Uterus (tissue), 4 donors: ENCODE results near the gene PRRX1. TPM values are rescaled to one million over a fixed set of nuclear protein-coding genes. Genes with fewer than 3 reads are reported as not detected.

ENCODE experiments used
- DNase-seq, 2 donors: peaks; one replicate each; pipeline ENCODE4 v3.0.0-alpha.2; 2019 to 2020
- H3K27ac ChIP-seq, 2 donors: fragments of 200-600 bp; sonication (generic); 1 replicate in 1 of 2; 2 replicates in 1 of 2; pipeline ENCODE4 v1.5.1; 2016 to 2018
- H3K27me3 ChIP-seq, 2 donors: fragments of 200-600 bp; sonication (generic); one replicate each; pipeline ENCODE4 v1.5.1; 2018 to 2019; ENCODE audit warnings: control low read depth in 1 of 2
- H3K36me3 ChIP-seq, 2 donors: fragments of 200-600 bp; sonication (generic); one replicate each; pipeline ENCODE4 v1.5.1; 2019; ENCODE audit warnings: control low read depth in 1 of 2
- H3K4me1 ChIP-seq, 2 donors: fragments of 200-600 bp; sonication (generic); one replicate each; pipeline ENCODE4 v1.5.1; 2018 to 2019; ENCODE audit warnings: control low read depth in 1 of 2
- H3K4me3 ChIP-seq, 2 donors: fragments of 200-600 bp; sonication (generic); 1 replicate in 1 of 2; 2 replicates in 1 of 2; pipeline ENCODE4 v1.5.1; 2018 to 2019; ENCODE audit warnings: mild to moderate bottlenecking in 1 of 2
- H3K9me3 ChIP-seq, 2 donors: fragments of 200-600 bp; sonication (generic); one replicate each; pipeline ENCODE4 v1.5.1; 2019; ENCODE audit warnings: control low read depth in 1 of 2
- CTCF ChIP-seq, 4 experiments: fragments of 200-600 bp in 2 of 4; fragments of 450-650 bp in 2 of 4; sonication (generic) in 2 of 4; IDR thresholded peaks; one replicate each; pipeline ENCODE4 v1.5.1; 2016 to 2019; ENCODE audit warnings: antibody characterized with exemption in 4 of 4, mild to moderate bottlenecking in 2 of 4, moderate library complexity in 1 of 4
- POLR2A ChIP-seq, 2 donors: fragments of 450-650 bp; IDR thresholded peaks; one replicate each; pipeline ENCODE4 v1.6.1; 2016; ENCODE audit warnings: antibody characterized with exemption in 2 of 2, mild to moderate bottlenecking in 1 of 2, moderate library complexity in 1 of 2
- intact Hi-C: fragments of 100-400 bp; cut with DNase I; formaldehyde crosslinking; loops from one replicate; pipeline ENCODE4 v1.15.1; 2023; ENCODE audit warnings: low total_unique reads
- total RNA-seq, 4 donors: library from RNA; depleted of rRNA in 3 of 4; stranded (reverse); fragments of >200 nt in 3 of 4; gene quantifications; one replicate each; pipeline versions ENCODE4 v1.1.0 to v1.2.4, GENCODE V29; 2014 to 2023
- donor health status: DM: yes; HTN: yes; CAD: no.

PRRX1 gene
- total RNA-seq, 4 donors from 2014 or later: 36.4 to 179 (median 121) TPM

GRCh38 chr1:170749549-170749948, 85.6 kb downstream of the PRRX1 start:
- Histone ChIP-seq H3K36me3 (no peaks in the 10 kb centered on the region), H3K9me3 (no peaks in the 10 kb centered on the region), H3K27me3 (no peaks in the 10 kb centered on the region), H3K4me1 (no peaks in the 10 kb centered on the region), H3K4me3 (no peak overlapping the region), H3K27ac (no peak overlapping the region)
- intact Hi-C loops: no loop called here
- DNase-seq: no peak
- no peak for TF ChIP-seq POLR2A (IDR thresholded peaks at IDR 0.05)
- no peak for TF ChIP-seq CTCF (IDR thresholded peaks at IDR 0.05)

DNA sequence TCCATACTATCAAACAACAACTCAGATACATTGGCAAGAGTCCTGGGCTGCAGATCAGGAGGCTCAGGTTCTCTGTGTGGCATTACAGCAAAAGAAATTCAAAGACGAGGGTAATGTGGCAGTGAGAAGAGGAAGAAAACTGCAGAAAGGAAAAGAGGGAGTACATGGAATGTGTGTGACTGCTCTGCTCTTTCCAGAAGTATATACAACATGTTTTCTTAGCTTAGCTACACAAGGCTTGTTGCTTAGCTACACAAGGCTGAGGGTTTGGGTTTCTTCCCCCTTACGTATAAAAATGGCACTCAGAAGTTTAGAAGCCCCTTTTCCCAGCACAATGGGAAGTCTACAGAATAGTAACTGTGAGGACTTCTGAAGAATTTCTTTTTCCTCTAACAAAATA, 86.0 kb downstream of the PRRX1 start:
- H3K36me3 ChIP-seq: no peaks in the 10 kb centered on the region
- H3K4me1 ChIP-seq: no peaks in the 10 kb centered on the region
- no peaks in the 10 kb centered on the region for H3K9me3 ChIP-seq
- H3K27ac ChIP-seq: no peak overlapping the region
- DNase-seq: no peak
- TF ChIP-seq POLR2A (IDR thresholded peaks at IDR 0.05): no peak
- no peak for TF ChIP-seq CTCF (IDR thresholded peaks at IDR 0.05)
- intact Hi-C loops: no loop called here
- H3K4me3 ChIP-seq: no peak overlapping the region
- H3K27me3 ChIP-seq: no peaks in the 10 kb centered on the region

- H3K27ac ChIP-seq: no peak overlapping the region
- H3K27me3 ChIP-seq: no peaks in the 10 kb centered on the region
- H3K4me1 ChIP-seq: no peaks in the 10 kb centered on the region
- DNase-seq: no peak
- no peaks in the 10 kb centered on the region for H3K36me3 ChIP-seq
- TF ChIP-seq CTCF (IDR thresholded peaks at IDR 0.05) (no peak), POLR2A (IDR thresholded peaks at IDR 0.05) (no peak)
- H3K4me3 ChIP-seq: no peak overlapping the region
- intact Hi-C loops: no loop called here
- no peaks in the 10 kb centered on the region for H3K9me3 ChIP-seq
Measured at GRCh38 chr1:170755795-170756194, 91.9 kb downstream of the PRRX1 start.

GRCh38 chr1:170758992-170759391, 95.1 kb downstream of the PRRX1 start:
- Histone ChIP-seq H3K27me3 (no peaks in the 10 kb centered on the region), H3K9me3 (no peaks in the 10 kb centered on the region), H3K36me3 (no peaks in the 10 kb centered on the region), H3K27ac (no peak overlapping the region), H3K4me1 (no peaks in the 10 kb centered on the region), H3K4me3 (no peak overlapping the region)
- no peak for TF ChIP-seq POLR2A (IDR thresholded peaks at IDR 0.05)
- no peak for TF ChIP-seq CTCF (IDR thresholded peaks at IDR 0.05)
- DNase-seq: no peak
- intact Hi-C loops: no loop called here

GRCh38 chr1:170765279-170765678, 101.3 kb downstream of the PRRX1 start:
- Histone ChIP-seq H3K4me1 (no peaks in the 10 kb centered on the region), H3K27ac (no peak overlapping the region), H3K4me3 (no peak overlapping the region), H3K27me3 (no peaks in the 10 kb centered on the region), H3K9me3 (no peaks in the 10 kb centered on the region), H3K36me3 (no peaks in the 10 kb centered on the region)
- no peak for DNase-seq
- TF ChIP-seq POLR2A (IDR thresholded peaks at IDR 0.05): no peak
- TF ChIP-seq CTCF (IDR thresholded peaks at IDR 0.05): no peak
- intact Hi-C loops: no loop called here
